Measurements from ENCODE around the gene NPSR1. TPM values are rescaled to one million over a fixed set of nuclear protein-coding genes. Genes with fewer than 3 reads are reported as not detected.

Gene NPSR1
- total RNA-seq, 1 donor from 2014 or later = not detected

DNA sequence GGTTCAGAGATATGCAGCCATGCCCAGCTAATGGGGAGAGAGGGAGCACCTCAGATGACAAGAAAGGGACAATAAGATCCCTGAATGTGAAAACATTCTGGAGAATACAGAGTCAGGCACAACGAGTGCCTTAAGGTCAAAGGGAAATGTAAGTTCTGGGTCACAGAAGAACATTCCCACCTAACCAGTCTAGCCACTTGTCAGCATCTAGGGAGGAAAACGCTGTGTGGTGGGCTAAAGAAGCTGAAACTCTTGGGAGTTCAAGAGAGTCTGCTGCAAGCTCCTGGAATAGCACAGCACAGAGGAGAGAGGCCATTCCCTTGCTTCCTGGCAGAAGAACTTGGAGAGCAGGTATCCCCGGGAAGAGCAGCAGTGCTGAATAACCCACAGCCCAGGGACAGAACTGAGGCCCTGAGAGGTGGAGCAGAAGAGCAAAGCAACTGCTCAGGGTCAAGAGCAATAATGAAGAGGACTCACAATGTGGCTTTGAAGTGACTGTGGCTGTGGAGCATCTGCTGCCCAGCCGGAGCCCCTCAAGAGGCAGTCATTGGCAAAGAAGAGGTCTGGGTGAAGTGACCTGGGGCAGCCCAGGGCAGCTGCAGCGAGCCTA, 182.3 kb downstream of the NPSR1 start:
- H3K4me1 ChIP-seq (ENCODE audit: insufficient read depth, low read length) = peaks cover 15% of the 10 kb centered on the region
- H3K4me1 Mint-ChIP-seq (ENCODE audit: low read depth, unreplicated experiment) = peaks cover 20% of the 10 kb centered on the region
- H3K27me3 Mint-ChIP-seq (ENCODE audit: low read depth, unreplicated experiment) = no peaks in the 10 kb centered on the region
- H4K20me1 ChIP-seq (ENCODE audit: insufficient read depth, low read length) = no peaks in the 10 kb centered on the region
- no peak overlapping the region for H3K4me2 ChIP-seq (ENCODE audit: low read length)
- H3K4me3 ChIP-seq (ENCODE audit: insufficient read depth, low read depth, low read length) = no peak overlapping the region
- no peaks in the 10 kb centered on the region for H3K79me2 ChIP-seq (ENCODE audit: insufficient read depth, low read length)
- no peaks in the 10 kb centered on the region for H3K9me3 Mint-ChIP-seq (ENCODE audit: unreplicated experiment)
- H3K27me3 ChIP-seq (ENCODE audit: insufficient read depth, low read length) = no peaks in the 10 kb centered on the region
- H3K9me3 ChIP-seq (ENCODE audit: insufficient read depth, low read depth, low read length) = no peaks in the 10 kb centered on the region
- H3K9ac ChIP-seq (ENCODE audit: low read length) = no peak overlapping the region
- H3K27ac ChIP-seq (ENCODE audit: low read depth, low read length) = no peak overlapping the region
- H3K4me3 Mint-ChIP-seq (ENCODE audit: unreplicated experiment) = no peak overlapping the region
- H2AFZ ChIP-seq (ENCODE audit: low read depth, low read length) = no peak overlapping the region
- H3K36me3 Mint-ChIP-seq (ENCODE audit: low read depth, unreplicated experiment) = no peaks in the 10 kb centered on the region
- FAIRE-seq (no peak), DNase-seq (ENCODE audit: low read depth) (no peak)
- H3K27ac Mint-ChIP-seq (ENCODE audit: unreplicated experiment) = no peak overlapping the region
- H3K36me3 ChIP-seq (ENCODE audit: insufficient read depth, low read length) = no peaks in the 10 kb centered on the region
- TF ChIP-seq EZH2 (IDR thresholded peaks at IDR 0.05; ENCODE audit: insufficient read depth, low read length) (no peak), CTCF (IDR thresholded peaks at IDR 0.05; ENCODE audit: insufficient read depth, low read depth, low read length) (no peak)

GRCh38 chr7:34841326-34841725, 183.3 kb downstream of the NPSR1 start:
- H3K27ac Mint-ChIP-seq (ENCODE audit: unreplicated experiment) = no peak overlapping the region

More at GRCh38 chr7:34841326-34841725, 183.3 kb downstream of the NPSR1 start:
- no peaks in the 10 kb centered on the region for H3K79me2 ChIP-seq (ENCODE audit: insufficient read depth, low read length)
- H3K36me3 Mint-ChIP-seq (ENCODE audit: low read depth, unreplicated experiment) = no peaks in the 10 kb centered on the region
- DNase-seq (ENCODE audit: low read depth) (no peak), FAIRE-seq (no peak)
- H3K9me3 Mint-ChIP-seq (ENCODE audit: unreplicated experiment) = no peaks in the 10 kb centered on the region
- no peak overlapping the region for H3K4me2 ChIP-seq (ENCODE audit: low read length)
- no peak overlapping the region for H3K27ac ChIP-seq (ENCODE audit: low read depth, low read length)
- H3K4me1 ChIP-seq (ENCODE audit: insufficient read depth, low read length) = peaks cover 20% of the 10 kb centered on the region
- no peak overlapping the region for H3K4me3 Mint-ChIP-seq (ENCODE audit: unreplicated experiment)
- H2AFZ ChIP-seq (ENCODE audit: low read depth, low read length) = no peak overlapping the region
- H3K27me3 Mint-ChIP-seq (ENCODE audit: low read depth, unreplicated experiment) = no peaks in the 10 kb centered on the region
- H3K27me3 ChIP-seq (ENCODE audit: insufficient read depth, low read length) = no peaks in the 10 kb centered on the region
- H3K36me3 ChIP-seq (ENCODE audit: insufficient read depth, low read length) = no peaks in the 10 kb centered on the region
- no peak overlapping the region for H3K4me3 ChIP-seq (ENCODE audit: insufficient read depth, low read depth, low read length)
- H3K9me3 ChIP-seq (ENCODE audit: insufficient read depth, low read depth, low read length) = no peaks in the 10 kb centered on the region
- no peak overlapping the region for H3K9ac ChIP-seq (ENCODE audit: low read length)
- TF ChIP-seq EZH2 (IDR thresholded peaks at IDR 0.05; ENCODE audit: insufficient read depth, low read length) = no peak
- TF ChIP-seq CTCF (IDR thresholded peaks at IDR 0.05; ENCODE audit: insufficient read depth, low read depth, low read length) = no peak
- no peaks in the 10 kb centered on the region for H4K20me1 ChIP-seq (ENCODE audit: insufficient read depth, low read length)
- H3K4me1 Mint-ChIP-seq (ENCODE audit: low read depth, unreplicated experiment) = peaks cover 29% of the 10 kb centered on the region

Measured in astrocyte (in vitro differentiated cells and primary cell).